ENCODE data around the gene SRC.
A peak's percentile ranks its signal among the peaks of the same experiment; 100 is the strongest.

Gene SRC

DNA sequence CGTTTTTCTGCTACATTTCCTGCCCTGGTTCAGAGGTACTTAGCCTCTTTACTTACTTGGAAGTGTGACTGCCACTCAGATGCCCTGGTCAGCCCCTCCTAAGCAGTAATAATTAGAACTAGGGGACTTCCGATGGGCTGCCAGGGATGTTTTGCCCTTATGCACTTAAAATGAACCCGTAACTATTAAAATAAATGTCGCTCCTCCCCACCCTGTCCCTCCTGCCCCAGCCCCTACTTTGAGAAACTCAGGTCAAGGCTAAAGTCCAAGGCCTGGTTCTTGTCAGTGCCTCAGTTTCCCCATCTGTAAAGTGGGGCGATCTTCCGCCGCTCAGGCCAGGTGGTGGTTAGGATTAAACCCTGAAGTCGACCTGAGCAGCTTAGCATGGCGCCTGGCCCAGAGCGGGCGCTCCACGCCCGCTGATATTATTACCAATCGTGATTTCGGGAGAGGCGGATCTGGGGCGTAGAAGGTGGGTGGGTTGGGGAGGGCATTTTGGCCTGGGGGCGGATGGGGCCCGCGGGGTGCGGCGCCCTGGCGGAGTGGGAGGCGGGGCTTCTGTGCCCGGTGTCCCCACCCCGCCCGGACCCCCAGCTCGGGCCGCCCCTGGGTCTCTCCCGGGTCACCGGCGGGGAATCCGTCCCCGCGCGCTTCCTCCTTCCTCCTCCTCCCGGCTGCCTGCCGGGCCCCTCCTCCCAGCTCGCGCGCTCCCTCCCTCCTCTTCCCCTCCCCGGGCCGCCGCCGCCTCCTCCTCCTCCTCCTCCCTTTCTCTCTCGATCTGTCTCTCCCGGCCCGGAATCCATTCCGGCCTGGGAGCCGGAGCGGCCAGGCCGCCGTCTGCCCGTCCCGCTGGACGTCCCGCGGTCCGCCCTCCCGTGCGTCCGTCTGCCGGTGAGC lies at the start of gene SRC:
SRC (plus strand) TSS at position 802 of the 897 bp plus-strand sequence. CDS start 38,014 bp downstream, outside the sequence.
- peak; percentile 42 to 48 for DNase-seq

DNA sequence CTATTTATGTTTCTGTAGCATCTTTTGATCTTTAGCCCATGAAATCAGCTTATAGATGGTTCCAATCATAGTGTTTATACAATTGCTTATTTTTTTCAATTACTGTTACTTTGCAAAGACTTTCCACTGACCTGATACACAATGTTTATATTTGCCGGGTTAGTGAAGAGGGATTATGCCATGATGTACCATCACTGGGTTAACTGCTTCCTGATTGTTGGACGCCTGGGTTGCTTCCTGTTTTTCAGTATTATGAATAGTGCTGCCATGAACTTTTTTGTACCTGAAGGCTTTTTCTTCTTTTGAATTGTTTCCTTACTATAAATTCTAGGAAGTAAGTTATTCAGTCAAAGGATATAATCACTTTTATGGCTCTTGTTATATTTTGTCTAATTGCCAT lies 49.6 kb upstream of the SRC start:
- DNase-seq = no peak

DNA sequence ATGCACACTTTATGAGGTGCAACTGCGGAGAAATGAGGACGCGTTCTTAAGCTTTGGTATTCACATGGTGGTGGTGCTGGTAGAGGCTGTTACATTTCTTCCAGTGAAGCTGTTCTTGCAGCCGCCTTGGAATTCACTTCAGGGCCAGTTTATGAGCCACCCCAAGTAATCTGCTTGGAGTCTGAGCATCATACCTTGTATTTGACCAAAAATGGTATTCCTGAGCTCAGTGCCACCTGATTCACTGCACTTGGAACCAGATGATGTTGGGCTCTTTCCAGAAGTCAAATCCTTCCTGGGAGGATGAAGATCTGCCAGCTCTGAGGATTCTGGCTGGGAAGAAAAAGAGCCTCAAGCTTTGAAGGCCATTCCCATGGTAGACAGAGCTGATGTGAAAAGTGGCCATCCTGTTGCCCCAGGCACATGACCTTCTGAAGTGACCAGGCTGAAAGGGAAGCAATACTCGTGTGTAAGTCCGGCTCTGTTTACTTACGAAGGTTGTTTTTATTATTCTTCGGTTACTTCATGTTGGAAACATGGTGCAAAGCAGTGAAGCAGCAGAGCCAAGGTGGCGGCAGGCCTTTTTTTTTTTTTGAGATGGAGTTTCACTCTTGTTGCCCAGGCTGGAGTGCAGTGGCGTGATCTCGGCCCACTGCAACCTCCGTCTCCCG lies 48.7 kb upstream of the SRC start:
- DNase-seq = no peak

DNA sequence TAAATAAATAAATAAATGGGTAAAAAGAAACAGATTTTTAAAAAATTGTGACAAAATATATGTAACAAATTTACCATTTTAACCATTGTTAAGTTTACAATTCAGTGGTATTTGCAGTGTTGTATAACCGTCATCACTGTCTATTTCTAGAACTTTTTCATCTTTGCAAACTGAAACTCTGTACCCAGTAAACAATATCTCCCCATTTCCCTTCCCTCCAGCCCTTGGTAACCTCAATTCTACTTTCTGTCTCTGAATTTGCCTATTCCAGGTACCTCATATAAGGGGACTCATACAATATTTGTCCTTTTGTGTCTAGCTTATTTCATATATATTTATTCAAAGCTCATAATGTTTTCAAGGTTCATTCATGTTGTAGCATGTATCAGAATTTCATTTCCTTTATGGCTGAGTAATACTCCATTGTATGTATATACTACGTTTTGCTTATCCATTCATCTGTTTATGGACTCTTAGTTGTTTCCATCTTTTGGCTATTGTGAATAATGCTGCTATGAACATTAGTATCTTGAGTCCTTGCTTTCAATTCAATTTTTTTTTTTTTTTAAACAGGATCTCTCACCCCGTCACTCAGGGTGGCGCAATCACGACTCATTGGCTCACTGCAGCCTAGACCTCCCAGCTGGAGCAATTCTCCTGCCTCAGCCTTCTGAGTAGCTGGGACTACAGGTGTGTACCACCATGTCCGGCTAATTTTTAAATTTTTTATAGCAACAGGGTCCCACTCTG lies 47.6 kb upstream of the SRC start:
- no peak for DNase-seq

DNA sequence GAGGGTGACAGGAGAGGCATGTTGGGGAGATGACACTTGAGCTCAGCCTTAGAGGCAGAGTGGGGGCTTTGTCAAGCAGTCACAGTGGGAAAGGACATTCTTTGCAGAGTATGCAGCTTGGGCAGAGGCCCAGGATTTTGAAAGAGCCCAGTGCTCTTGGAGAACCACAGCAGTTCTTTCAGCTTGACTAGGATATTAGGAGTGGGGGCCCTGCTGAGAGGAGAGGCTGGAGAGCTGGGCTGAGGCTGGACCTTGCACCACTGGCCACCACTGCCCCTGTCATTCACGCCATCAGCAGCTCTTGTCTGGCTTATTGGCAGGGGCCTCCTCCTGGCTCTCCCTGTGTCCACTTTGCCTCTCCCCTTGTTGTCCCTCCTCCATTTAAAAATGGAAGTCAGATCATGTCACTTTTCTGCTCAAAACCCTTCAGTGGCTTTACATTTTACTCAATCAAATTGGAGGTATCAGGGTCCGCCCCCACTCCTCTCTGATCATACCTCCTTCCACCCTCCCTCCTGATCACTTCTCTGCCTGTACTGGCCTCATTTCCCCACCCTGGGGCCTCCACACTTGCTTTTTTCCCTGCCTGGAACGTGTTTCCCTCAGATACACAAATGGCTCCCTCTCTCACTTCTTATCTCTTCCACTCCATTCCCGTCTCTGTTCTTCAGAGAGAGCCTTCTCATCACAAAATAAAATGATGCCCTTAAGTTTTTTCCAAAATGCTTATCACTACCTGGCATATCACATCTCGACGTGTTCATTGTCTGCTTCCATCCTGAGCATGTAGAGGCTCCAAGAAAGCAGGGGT lies 46.0 kb upstream of the SRC start:
- no peak for DNase-seq

DNA sequence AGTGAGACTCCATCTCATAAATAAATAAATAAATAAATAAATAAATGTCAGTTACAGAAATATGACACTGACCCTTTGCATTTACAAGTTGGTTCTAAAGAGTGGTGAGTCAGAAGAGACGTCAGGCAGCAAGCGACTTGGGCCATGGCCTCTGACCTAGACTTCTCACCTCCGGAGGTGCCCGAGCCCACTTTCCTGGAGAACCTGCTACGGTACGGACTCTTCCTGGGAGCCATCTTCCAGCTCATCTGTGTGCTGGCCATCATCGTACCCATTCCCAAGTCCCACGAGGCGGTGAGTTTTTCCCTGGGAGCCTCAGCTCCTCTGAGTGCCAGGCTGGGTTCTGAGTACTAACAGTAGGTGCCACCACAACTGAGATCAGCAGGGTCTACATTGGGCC lies 44.8 kb upstream of the SRC start:
- no peak for DNase-seq

DNA sequence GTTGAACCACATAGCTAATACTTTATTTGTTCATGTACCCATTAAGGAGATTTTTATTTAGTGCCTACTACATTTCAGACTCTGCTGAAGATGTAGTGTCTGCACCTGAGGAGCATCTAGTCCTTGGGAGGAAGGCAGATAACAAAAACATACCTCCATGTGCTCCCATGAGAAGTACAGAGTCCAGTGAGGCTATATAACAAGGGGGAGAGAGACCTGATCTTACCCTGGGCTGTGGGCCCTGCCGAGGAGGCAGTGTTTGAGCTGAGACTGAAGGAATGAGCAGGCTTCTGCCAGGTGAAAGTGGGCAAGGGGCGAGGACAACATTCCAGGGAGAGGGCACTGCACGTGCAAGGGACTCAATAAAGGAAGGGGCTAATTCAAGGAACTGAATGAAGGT lies 44.4 kb upstream of the SRC start:
- DNase-seq = no peak

DNA sequence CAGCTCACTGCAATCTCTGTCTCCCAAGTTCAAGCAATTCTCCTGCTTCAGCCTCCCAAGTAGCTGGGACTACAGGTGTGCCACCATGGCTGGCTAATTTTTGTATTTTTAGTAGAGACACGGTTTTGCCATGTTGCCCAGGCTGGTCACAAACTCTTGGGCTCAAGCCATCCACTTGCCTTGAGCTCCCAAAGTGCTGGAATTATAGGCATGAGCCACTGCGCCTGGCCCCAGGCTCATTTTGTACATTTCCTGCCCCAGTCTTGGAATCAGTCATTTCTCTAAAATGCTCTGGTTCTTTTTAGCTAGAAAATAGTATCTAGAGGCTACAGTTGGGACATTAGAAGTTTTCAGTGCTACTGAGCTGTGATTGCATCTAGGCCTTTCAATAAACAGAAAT lies 43.0 kb upstream of the SRC start:
- no peak for DNase-seq

DNA sequence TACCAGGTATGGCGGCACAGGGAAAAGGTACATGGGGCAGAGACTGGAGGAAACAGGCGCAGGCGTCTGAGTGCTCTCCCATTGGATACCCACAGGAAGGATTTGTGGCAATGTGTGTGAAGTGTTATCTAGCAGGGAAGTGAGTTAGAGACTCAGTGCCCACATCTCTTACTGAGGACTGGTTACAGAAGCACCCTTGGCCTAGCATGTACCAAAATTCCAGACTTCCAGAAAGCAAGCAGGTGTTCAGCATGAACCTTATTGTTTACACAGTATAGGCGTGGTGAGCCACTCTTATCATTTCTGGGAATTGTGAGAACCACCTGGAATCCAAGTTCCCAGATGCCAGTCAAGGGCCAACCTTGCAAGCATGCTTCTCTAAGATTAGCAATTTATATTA lies 42.3 kb upstream of the SRC start:
- no peak for DNase-seq

DNA sequence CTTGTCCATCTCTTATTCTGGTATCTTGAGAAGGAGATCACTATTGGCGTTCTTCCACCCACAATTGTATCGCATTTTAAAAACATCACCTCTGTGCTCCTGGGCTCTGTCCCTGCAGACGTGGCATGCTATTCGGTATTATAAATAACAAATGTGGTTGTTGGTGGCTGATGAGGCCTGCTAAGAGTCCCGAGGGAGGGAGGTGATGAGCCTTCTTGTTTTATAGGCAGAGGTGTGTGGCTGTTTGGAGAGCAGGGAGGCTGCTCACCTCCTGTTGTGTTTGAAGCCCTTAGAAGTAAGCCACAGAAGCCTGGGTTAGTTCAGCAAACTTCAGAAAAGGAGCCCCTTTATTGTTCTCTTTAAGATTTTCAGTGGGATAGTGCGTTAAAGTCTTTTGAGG lies 40.9 kb upstream of the SRC start:
- no peak for DNase-seq

DNA sequence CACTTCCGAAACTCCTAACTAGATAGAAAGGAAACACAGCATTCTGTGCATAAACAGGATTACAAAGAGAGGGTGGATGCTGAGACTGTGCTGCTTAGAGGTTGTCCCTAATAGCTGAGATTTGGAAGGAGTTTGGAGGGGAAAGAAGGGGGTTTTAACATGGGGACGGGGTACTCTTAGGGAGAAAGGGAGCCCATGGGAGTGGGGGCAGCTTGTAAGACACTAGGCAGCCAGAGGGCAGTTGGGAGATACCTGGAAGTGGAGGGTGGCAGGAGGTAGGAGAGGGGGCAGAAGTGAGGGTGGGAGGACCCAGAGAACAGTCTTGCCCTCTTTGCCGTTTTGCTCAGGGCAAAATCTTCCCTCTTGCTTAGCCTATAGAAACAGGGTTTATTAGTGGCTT lies 40.1 kb upstream of the SRC start:
- no peak for DNase-seq

DNA sequence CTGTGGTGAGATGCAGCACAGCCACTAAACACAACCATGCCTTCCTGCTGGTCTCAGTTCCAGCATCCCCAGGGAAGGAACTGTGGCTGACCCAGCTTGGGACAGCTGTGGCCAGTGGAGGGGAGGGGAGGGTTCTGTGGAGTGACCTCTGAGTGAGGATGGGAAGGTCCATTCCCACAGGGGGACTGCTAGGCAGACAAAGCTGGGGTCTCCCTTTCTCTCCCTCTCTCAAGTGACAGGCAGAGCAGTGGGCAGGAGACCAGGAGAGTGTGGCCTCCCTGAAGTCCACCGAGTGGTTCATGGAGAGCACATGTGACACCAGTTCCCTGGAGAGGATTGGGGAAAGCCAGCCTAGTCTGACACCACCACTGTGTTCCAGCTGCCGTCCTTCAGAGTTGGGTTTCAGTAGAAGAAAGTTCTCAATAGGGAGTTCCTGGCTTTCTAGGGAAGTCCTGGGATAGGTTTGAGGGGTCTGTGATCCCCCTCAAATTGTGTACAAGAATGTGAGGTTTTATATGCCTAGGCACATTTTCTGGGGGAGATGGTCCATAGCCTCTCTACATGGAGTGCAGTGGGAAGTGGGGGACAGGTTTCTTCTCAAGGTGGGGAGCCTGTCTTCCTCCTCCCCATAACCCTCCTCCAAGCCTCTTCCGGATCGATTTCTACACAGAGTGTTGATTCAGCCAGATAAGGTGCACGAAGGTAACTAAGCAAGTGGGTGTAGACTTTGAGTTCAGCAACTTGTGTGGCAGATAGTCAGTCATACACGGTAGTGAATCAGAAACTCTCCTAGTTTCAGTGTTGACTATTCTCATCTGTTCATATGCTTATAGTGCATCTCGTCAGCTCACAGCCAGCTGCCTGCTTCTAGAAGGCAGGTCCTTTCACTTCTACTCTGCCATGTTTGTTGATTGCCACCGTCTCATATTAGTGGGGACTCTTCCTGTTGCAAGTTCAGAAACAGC lies 37.6 kb upstream of the SRC start:
- no peak for DNase-seq

DNA sequence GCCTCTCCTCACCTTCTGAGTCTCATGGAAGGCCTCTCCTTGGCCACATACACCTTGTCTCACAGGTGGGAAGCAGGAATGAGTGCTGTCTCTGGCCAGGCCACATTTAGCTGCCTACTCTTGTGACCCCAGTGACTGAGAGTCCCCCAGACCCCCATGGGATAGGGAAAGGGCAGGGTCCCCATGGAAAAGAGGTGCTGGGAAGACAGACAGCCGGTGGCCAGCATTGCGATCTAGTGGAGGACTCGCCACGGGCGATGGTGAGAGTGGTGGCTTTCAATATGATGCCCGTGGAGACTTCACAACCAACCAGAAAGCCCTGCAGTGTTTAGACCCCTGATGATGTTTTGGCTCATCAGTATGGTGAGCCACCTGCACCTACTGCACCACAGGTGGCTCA lies 36.6 kb upstream of the SRC start:
- no peak for DNase-seq

DNA sequence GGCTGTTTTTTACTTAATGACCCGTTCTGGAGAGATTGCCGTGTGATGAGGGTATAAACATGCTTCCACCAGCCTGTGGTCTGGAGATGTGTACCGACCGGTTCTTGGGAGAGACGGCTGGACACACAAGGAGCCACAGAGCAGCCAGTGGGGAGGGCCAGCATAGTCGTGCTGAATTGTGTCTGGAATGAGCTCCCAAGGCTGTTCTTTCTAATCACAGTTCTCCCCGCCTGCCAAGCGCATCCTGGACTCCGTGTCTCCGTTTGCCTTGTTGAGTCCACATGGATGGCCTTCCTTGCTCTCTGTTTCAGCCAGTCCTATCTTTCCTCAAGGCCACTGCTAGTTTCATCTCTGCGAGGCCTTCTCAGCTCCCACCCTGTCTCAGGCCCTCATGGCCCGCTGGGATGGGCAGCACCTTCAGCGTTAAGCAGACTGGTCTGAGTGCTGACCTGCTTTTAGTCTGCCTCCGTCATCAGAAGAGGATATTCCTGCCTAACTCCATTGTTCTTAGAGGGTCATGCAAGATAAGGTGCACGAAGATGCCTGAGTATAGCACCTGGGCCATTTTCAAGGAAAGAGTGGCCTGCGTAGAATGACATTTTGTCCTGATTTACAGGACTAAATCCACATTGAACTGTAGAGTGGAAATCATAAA lies 35.9 kb upstream of the SRC start:
- DNase-seq = no peak

DNA sequence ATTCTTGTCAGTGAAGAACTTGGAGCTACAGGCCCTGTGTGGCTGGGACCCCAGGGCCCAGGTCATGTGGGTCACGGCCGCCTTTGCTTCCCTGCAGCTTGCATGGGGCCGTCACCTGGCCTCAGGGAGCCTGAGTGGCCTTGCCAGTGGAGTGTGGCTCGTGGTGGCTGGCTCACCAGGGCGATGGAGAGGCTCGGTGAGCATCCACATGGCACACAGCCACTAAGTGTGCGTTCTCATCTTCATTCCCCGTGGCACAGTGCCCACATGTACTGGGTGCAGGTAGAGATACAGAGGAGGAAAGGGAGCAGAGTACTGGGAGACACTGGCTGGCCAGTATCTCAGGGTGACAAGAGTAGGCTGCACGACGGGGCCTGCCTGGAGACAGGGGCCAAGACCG lies 35.0 kb upstream of the SRC start:
- DNase-seq = no peak

DNA sequence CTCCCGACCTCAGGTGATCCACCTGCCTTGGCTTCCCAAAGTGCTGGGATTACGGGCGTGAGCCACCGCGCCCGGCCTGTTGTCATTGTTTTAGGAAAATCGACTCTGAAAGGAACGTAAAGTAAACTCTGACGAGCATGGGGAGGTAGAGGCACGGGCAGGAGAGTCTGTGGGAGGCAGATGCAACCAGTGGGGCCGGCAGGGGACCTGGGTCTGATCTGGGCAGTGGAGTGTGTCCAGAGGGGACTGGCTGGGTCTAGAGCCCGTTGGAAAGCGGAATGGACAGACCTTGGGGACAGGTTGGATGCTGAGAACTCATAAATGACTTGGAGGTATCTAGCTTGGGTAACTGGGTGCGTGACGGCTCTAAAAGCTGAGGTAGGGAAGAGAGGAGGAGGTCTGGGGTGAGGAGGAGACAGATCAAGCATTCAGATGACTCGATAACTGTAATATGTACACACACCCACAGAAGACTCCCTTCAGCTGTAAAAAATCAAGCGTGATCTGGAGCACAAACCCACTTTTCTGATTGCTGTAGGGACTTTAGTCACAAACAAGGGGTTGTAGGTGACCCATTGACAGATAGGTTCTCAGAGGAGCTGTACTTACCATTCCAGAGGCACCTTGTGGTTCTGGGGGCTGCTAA lies 34.1 kb upstream of the SRC start:
- no peak for DNase-seq

DNA sequence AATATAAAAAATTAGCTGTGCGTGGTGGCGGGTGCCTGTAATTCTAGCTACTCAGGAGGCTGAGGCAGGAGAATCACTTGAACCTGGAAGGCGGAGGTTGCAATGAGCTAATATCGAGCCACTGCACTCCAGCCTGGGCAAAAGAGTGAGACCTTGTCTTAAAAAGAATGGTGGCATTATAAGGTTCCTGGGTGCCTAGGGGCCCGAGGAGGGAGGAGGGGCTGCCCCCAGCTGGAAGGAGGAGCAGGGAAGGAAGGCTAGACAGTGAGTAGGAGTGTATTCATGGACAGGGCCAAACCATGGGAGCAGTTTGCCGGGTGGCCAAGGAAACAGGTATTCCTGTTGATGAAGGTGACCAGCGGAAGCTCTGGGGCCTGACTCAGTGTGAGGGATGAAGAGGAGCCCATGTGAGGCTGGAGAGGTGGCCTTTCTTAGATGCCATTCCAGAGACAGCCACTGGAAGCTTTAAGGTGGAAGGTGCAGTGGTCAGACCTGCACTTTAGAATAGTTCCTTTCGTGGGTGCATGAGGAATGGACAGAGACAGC lies 32.3 kb upstream of the SRC start:
- DNase-seq = no peak

DNA sequence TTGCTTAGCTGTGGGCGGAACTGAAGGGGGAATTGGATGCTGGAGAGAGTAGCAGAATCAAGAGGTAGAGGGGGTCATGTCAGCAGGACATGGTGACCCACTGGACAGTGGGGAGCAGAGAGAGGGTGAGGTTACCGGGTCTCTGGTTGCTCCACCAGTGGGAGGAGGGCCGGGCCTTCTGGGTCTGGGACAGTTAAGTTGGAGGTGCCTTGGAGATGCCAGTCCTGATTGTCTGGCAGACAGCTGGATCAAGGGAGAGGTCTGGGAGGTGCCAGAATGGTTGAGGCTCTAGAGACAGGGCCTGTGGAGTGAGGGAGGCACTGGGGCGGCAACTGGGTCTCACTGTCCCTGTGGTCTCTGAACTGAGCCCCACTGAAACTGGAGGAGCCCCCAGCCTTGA lies 31.8 kb upstream of the SRC start:
- no peak for DNase-seq

DNA sequence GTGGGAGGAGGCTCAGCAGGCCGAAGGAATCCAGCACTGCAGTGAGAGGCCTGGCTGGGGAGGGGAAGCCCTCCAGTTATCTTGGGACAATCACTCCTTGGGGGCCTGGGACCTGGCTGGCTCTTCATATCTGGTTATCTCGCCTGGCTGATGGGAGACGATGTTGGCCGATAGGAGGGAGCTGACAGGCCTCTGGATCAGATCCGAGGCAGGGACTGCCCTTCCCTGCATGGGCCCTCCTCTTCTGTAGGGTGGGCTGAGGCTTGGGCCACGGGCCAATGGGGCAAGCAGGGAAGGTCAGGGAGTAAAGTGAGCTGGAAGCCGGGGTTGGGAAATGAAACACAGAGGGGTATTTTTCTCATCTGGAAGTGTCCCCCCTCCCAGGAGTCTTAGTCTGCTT lies 31.3 kb upstream of the SRC start:
- no peak for DNase-seq

DNA sequence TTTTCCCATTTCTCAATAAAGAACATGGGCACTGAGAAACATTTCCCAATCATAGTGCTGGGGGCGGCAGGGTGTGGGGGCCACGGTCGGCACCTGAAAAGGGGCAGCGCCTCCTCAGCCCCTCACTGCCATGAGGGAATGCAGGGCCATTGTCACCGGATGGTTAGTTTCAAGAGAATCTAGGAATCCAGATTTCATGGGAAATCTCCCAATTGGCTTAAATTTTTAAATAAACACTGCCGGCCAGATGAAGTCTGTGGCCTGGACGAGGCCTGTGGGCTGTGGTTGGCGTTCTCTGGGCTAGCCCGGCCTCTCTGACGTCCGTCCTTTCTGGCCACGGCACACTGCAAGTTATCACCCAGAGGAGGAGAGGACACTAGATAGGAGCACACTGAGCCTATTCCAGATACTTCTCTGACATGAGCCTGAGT lies 30.9 kb upstream of the SRC start:
- no peak for DNase-seq

Measured in CD4-positive, alpha-beta T cell treated with Interferon alpha-2 for 1 hour (primary cell).